ENCODE data around the gene PNCK. TPM values are rescaled to one million over a fixed set of nuclear protein-coding genes. Genes with fewer than 3 reads are reported as not detected.

PNCK gene
- total and polyA plus RNA-seq, 2 of the 13 experiments (the other 11 are each of a cell fraction or from before 2014, with no cell fraction given) = 33.1 TPM; not detected in 1

DNA sequence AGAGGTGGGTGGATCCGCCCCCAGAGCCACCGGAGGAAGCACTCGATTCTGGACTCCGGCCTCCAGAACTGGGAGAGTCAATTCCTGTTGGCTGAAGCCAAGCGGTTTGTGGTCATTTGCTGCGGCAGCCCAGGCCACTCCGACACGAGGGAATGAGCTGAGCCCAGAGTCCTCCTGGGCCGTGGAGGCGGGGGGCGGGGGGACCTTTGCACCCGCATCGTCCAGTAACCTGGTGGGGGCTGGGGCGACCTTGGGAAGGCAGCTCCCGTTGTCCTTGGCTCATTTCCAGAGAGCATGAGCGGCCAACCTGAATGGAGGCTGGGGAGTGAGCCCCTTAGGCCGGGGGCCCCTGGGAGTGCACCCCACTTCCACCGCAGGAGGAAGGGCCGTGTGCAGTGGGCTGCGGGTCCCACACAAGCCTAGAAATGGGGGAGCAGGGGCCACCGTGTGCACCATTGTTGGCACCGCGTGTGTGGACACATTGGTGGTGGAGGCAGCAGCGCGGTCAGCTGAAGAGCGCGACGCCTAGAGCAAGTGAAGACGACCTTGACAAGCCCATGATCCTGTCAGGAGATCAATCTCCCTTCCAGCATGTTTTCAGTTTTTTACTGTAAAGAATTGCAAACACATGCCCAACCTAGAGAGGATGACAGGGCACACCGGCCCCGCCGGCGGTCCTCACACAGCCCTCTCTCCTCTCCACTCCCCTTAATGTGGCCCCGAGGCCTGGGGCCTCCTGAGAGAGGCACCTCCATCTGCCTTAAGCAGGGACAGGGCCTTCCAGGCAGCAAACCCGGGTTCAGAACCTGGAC lies 46.5 kb downstream of the PNCK start (continued):
- TF ChIP-seq, protein P1, sequence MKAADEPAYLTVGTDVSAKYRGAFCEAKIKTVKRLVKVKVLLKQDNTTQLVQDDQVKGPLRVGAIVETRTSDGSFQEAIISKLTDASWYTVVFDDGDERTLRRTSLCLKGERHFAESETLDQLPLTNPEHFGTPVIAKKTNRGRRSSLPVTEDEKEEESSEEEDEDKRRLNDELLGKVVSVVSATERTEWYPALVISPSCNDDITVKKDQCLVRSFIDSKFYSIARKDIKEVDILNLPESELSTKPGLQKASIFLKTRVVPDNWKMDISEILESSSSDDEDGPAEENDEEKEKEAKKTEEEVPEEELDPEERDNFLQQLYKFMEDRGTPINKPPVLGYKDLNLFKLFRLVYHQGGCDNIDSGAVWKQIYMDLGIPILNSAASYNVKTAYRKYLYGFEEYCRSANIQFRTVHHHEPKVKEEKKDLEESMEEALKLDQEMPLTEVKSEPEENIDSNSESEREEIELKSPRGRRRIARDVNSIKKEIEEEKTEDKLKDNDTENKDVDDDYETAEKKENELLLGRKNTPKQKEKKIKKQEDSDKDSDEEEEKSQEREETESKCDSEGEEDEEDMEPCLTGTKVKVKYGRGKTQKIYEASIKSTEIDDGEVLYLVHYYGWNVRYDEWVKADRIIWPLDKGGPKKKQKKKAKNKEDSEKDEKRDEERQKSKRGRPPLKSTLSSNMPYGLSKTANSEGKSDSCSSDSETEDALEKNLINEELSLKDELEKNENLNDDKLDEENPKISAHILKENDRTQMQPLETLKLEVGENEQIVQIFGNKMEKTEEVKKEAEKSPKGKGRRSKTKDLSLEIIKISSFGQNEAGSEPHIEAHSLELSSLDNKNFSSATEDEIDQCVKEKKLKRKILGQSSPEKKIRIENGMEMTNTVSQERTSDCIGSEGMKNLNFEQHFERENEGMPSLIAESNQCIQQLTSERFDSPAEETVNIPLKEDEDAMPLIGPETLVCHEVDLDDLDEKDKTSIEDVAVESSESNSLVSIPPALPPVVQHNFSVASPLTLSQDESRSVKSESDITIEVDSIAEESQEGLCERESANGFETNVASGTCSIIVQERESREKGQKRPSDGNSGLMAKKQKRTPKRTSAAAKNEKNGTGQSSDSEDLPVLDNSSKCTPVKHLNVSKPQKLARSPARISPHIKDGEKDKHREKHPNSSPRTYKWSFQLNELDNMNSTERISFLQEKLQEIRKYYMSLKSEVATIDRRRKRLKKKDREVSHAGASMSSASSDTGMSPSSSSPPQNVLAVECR (CRISPR knock-in tag; IDR thresholded peaks at IDR 0.05; ENCODE audit: borderline replicate concordance) = no peak
- TF ChIP-seq ZMYM4 (CRISPR knock-in tag; IDR thresholded peaks at IDR 0.05) (no peak; the same call in 1 of the 2 replicates), NFKBIZ (CRISPR knock-in tag; IDR thresholded peaks at IDR 0.05) (no peak), ZNF350 (CRISPR knock-in tag; IDR thresholded peaks at IDR 0.05; ENCODE audit: borderline replicate concordance, low read depth) (peak; percentile 33; the same call in 1 of the 2 replicates), NFIB (CRISPR knock-in tag; IDR thresholded peaks at IDR 0.05; ENCODE audit: borderline replicate concordance) (no peak), ZNF101 (CRISPR knock-in tag; IDR thresholded peaks at IDR 0.05; ENCODE audit: borderline replicate concordance, low read depth) (no peak), KDM2A (CRISPR knock-in tag; IDR thresholded peaks at IDR 0.05; ENCODE audit: borderline replicate concordance, low read depth) (peak; percentile 68; the same call in 1 of the 2 replicates), ZNF432 (CRISPR knock-in tag; IDR thresholded peaks at IDR 0.05; ENCODE audit: borderline replicate concordance) (no peak), HOXA9 (CRISPR knock-in tag; IDR thresholded peaks at IDR 0.05; ENCODE audit: borderline replicate concordance) (no peak), ZNF3 (CRISPR knock-in tag; IDR thresholded peaks at IDR 0.05) (no peak), MEIS1 (CRISPR knock-in tag; IDR thresholded peaks at IDR 0.05; ENCODE audit: borderline replicate concordance) (no peak), AGO1 (IDR thresholded peaks at IDR 0.05; ENCODE audit: low read depth, low read length, poor library complexity, severe bottlenecking) (no peak), REXO4 (CRISPR knock-in tag; IDR thresholded peaks at IDR 0.05; ENCODE audit: borderline replicate concordance) (no peak), YEATS2 (CRISPR knock-in tag; IDR thresholded peaks at IDR 0.05; ENCODE audit: borderline replicate concordance) (no peak), ATF7-NPFF (CRISPR knock-in tag; IDR thresholded peaks at IDR 0.05; ENCODE audit: low read depth) (no peak), ZNF343 (CRISPR knock-in tag; IDR thresholded peaks at IDR 0.05) (0 out of 2 replicates have a peak, but pooled peaks have one; percentile 15), TCF7 (IDR thresholded peaks at IDR 0.05; ENCODE audit: low read depth) (no peak), ZNF367 (CRISPR knock-in tag; IDR thresholded peaks at IDR 0.05; ENCODE audit: borderline replicate concordance) (no peak), TBX2 (CRISPR knock-in tag; IDR thresholded peaks at IDR 0.05; ENCODE audit: borderline replicate concordance) (no peak), CAMTA2 (CRISPR knock-in tag; IDR thresholded peaks at IDR 0.05; ENCODE audit: borderline replicate concordance) (no peak), MYNN (CRISPR knock-in tag; IDR thresholded peaks at IDR 0.05; ENCODE audit: low read depth) (no peak)
- TF ChIP-seq, protein P2, sequence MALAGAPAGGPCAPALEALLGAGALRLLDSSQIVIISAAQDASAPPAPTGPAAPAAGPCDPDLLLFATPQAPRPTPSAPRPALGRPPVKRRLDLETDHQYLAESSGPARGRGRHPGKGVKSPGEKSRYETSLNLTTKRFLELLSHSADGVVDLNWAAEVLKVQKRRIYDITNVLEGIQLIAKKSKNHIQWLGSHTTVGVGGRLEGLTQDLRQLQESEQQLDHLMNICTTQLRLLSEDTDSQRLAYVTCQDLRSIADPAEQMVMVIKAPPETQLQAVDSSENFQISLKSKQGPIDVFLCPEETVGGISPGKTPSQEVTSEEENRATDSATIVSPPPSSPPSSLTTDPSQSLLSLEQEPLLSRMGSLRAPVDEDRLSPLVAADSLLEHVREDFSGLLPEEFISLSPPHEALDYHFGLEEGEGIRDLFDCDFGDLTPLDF (CRISPR knock-in tag; IDR thresholded peaks at IDR 0.05) = no peak
- TF ChIP-seq, protein P3, sequence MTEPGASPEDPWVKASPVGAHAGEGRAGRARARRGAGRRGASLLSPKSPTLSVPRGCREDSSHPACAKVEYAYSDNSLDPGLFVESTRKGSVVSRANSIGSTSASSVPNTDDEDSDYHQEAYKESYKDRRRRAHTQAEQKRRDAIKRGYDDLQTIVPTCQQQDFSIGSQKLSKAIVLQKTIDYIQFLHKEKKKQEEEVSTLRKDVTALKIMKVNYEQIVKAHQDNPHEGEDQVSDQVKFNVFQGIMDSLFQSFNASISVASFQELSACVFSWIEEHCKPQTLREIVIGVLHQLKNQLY (CRISPR knock-in tag; IDR thresholded peaks at IDR 0.05) = peak; percentile 16

Data from HepG2 (cell line).